Fibroblast of skin of back (primary cell): ENCODE results near the gene IL1R2.
"Not testable (repeated sequence)": the region's sequence is repeated elsewhere in the genome, so short reads cannot be mapped to it uniquely, and the experiment has no call there.

Experiments used
- DNase-seq: peaks from one replicate; pipeline ENCODE4 v3.0.0-alpha.2; 2013

IL1R2 gene

DNA sequence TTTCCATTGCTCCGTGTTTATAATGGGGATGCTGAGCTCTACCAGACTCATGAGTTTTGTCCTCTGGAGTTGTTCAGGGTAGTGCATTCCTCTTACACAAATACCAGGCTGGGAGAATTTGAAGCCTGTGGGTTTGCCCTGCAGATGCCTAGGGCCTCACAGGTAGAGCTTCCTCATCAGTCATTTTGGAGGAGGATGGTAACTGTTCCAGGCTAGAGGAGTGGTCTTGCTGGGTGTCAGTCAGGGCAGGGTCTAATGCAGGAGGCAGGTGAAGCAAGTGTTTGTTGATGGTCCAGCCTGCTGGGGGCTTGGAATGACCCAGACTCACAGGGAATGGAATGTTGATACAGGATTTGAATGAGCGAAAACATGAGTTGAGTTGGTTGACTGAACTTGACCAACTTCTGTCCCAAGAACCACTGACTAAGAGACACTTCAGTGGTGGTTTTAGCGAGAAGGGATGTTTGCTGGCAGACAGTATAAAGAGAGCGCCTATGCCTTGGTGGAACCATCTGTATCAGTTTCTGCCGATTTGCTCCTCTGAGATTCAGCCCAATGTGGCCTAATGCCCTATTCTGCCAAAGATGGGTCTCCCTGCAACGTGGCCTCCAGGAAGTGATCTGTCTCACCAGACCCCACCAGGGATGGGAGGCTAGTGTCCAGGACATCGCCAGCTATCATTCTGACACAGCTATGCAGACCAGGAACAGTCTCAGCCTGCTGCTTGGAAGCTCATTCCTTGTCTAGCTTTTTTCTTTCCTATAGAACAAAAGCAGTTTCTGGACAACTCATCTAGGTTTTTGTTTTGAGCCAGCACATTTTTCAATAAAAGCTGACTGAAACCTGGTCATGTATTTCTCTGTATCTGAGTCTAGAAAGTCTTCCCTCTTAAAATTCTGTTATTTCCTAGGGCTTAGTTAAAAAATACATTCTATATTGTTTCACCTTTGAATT lies 9.3 kb downstream of the IL1R2 start:
- no peak for DNase-seq

GRCh38 chr2:102001767-102002142 lies 10.0 kb downstream of the IL1R2 start:
- no peak for DNase-seq

GRCh38 chr2:102002228-102002627 lies 10.5 kb downstream of the IL1R2 start:
- DNase-seq = no peak

DNA sequence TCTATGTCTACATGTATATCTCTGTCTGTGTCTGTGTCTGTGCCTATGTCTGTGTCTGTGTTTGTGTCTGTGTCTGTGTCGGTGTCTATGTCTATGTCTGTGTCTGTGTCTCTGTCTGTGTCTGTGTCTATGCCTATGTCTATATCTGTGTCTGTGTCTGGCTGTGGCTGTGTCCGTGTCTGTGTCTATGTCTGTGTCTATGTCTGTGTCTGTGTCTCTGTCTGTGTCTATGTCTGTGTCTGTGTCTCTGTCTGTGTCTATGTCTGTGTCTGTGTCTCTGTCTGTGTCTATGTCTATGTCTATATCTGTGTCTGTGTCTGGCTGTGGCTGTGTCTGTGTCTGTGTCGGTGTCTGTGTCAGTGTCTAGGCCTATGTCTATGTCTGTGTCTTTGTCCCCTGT lies 11.1 kb downstream of the IL1R2 start:
- not testable (repeated sequence) for DNase-seq

- DNase-seq = no peak
Measured at GRCh38 chr2:102003696-102004095, 11.9 kb downstream of the IL1R2 start.

GRCh38 chr2:102004581-102004980 lies 12.8 kb downstream of the IL1R2 start:
- DNase-seq = no peak

DNA sequence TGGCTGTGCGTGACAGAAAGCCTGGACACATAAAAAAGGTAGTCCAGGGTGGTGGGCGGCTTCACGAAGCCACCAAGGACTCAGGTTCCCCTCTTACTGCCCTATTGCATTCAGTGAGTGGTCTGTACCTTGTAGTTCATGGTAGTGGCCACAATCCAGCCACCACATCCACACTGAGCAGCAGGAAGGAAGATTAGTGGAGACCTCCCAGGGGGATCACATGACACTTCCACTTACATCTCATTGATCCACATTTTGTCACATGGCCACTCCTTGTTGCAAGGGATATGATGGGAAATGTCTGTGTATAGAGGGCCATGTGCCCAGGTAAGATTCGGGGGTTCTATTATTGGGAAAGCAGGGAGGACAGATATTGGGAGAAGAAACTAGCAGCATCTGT lies 13.7 kb downstream of the IL1R2 start:
- DNase-seq = no peak

GRCh38 chr2:102005989-102006885 lies 14.5 kb downstream of the IL1R2 start:
- DNase-seq = peak; percentile 54

DNA sequence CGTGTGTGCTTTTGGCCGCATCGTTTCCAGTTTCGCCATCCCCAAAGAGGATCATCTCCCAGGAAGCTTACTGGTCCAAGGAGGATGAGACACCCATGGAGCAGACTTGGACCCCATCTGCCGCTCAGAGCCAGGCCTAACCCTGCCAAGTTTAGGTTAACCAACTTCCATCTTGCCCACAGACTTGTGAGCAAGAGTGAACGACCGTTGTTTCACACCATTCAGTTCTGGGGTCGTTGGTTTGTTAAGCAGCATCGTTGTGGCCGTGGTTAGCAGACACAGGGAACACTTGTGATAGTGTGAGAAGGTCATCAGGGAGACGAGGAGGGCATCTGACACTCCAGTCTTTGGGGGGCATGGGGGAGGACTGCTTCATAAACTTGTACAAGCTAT lies 15.1 kb downstream of the IL1R2 start:
- DNase-seq = no peak

GRCh38 chr2:102008490-102008889 lies 16.7 kb downstream of the IL1R2 start:
- no peak for DNase-seq

GRCh38 chr2:102009557-102009956 lies 17.8 kb downstream of the IL1R2 start:
- DNase-seq = no peak

GRCh38 chr2:102010902-102011301 lies 19.1 kb downstream of the IL1R2 start:
- DNase-seq = no peak

DNA sequence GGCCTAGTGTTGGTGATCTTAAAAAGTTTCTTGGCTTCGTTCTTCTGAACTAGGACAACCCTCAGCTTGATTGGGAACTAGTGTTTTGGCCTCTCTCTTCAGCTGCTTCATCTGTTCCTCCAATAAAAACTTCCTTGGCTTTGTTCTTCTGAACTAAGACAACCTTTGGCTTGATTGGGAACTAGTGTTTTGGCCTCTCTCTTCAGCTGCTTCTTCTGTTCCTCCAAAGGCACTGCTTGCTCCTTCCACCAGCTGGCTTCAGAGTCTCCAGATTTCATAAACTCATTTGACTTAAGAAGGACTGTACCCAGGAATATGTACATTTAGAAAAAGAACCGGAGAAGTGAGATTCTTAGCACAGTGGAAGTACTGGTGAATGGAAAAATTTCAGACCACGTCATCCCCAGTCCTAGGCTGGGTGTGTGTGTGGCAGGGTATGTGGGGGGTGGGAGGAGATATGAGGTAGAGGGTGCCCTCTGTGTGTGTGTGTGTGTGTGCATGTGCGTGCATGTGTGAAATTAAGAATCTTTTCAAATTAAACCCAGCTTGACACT lies 20.4 kb downstream of the IL1R2 start:
- DNase-seq = no peak

- no peak for DNase-seq
Measured at GRCh38 chr2:102013206-102014040, 21.7 kb downstream of the IL1R2 start.

DNA sequence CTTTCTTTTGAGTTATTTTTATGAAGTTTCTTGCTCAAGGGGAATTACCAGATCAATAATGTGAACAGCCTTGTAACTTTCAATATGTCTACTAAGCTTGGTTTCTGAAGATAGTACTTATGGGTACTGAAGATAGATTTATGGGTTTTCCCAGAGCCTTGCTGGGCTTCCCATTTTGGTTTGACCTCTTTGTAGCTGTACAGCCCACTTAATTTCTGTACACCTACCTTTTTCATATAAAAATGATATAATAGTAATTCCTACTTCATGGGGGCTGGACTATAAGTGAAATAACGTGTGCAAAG lies 22.2 kb downstream of the IL1R2 start:
- DNase-seq = no peak

- no peak for DNase-seq
Measured at GRCh38 chr2:102015399-102015798, 23.6 kb downstream of the IL1R2 start.

DNA sequence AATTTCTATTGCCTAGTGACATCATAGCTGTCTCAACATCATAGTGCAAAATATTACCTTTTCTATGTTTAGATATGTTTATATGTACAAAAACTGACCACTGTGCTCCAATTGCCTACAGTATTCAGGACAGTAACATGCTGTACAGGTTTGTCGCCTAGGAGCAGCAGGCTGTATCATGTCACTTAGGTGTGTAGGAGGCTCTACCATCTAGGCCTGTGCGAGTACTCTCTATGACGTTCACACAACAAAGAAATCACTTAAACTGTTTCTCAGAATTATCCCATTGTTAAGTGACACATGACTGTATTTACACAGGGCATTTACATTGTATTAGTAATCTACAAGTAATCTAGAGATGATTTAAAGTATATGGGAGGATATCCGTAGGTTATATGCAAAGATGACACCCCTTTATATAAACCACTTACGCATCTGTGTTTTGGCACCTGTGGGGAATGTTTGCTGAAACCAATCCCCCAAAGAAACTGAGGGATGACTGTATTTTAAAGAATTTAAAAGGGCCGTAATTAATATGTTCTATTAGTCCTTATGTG lies 24.7 kb downstream of the IL1R2 start:
- no peak for DNase-seq

DNA sequence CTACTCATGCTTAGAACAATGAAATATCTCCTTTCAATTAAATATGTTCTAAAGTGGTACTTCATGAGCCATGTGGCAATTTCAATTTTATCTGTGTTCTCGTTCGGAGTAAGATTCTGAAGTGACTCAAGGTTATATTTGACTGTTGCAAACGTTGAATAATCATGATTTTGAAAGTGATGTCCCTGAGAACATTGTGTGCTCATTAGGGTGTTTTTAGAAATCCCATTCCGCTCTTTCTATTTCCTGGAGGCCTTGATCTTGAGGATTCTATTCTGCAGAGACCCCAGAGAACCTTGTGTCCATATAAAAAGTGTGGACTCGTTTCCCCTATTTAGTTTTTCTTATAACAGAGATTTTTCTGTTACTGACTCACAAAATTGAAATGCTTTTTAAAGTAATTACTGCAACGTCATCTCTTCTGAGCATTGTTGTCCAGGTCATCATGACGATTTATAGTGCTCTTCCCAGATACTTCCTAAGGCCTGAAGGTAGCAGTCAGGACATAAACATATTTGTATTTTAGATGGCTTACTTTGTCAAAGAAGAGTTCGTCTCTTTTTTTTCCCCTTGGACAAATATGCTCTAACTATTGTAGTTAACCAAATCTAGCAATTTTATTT lies 27.2 kb downstream of the IL1R2 start:
- no peak for DNase-seq

- peak; percentile 80 for DNase-seq
Measured at GRCh38 chr2:102020596-102021170, 28.9 kb downstream of the IL1R2 start.

DNA sequence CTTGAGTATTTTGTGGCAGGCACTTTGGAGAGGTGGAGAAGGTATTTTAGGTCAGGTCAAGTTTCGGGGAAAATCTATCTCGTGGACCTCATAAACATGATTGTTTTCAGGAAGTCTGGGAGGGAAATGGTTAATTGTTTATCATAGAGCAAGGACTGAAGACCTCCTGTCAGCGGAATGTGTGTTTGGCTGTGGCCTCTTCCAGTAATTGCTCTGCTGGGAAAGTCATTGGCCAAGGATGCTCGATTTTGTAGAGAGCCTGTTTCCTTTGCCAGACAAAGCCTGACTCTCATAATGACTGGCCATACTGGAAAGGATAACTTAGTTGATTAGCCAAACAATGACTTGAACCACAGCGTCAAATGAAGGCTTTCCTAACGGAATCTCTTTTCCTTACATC lies 30.0 kb downstream of the IL1R2 start:
- no peak for DNase-seq

GRCh38 chr2:102022884-102023539 lies 31.3 kb downstream of the IL1R2 start:
- no peak for DNase-seq
